Activated CD4-positive, alpha-beta T cell treated with anti-CD3 and anti-CD28 coated beads, Interleukin-2, amount 50 U/mL, for 1 hour (primary cell): ENCODE measurements around the gene NSMCE3.
"Not testable (repeated sequence)": the region's sequence is repeated elsewhere in the genome, so short reads cannot be mapped to it uniquely, and the experiment has no call there.

Experiments used
- DNase-seq: peaks from one replicate; pipeline ENCODE4 v3.0.0-alpha.2; 2020

Gene NSMCE3

GRCh38 chr15:29268706-29269484 lies 727 bp downstream of the NSMCE3 start:
- peak; percentile 58 for DNase-seq

DNA sequence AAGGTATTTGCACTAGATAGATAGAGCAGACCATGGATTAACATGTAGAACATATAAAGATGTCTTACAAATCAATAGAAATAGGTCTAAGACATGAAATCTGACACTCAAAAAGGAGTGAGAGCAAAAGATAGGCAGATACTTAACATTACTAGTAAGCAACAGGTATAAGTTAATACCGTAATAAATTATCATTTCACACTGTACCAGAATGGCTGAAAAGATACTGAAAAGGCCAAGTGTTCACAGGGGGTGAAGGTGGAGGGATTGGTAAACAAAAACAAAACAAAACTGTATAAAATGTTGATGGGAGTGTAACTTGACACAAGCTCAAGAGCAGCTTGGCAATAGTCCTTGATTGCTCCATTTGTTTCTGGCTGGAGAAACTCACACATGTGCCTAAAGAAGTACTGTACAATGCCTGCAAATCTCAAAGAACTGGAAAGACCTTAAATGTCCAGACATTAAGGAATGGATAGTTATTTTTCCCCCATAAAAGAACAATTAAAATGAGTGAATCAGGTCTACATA lies 3.5 kb downstream of the NSMCE3 start:
- DNase-seq = no peak

DNA sequence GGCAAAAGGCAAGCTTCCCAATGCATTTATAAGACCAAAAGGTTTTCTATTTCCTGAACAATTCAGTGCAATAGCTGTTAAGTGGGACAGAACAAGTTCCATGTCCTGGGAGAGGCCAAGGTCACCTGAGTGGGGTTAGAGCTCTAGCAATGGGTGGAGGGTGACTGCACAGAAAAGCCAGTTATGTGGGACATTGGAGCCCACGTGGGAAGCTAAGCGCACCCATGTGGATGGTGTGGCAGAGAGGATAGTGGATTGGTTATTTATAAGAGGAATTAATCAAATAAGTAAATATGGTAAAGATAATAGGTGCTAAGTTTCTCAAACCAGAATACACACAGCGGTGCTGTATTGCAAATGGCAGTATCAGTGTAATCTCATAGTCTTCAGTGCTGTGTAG lies 6.3 kb downstream of the NSMCE3 start:
- no peak for DNase-seq

GRCh38 chr15:29262738-29263137 lies 6.9 kb downstream of the NSMCE3 start:
- DNase-seq = no peak

- DNase-seq = no peak
Measured at GRCh38 chr15:29260896-29261295, 8.7 kb downstream of the NSMCE3 start.

- DNase-seq = no peak
Measured at GRCh38 chr15:29259233-29259632, 10.4 kb downstream of the NSMCE3 start.

- DNase-seq = no peak
Measured at GRCh38 chr15:29252234-29252633, 17.4 kb downstream of the NSMCE3 start.

DNA sequence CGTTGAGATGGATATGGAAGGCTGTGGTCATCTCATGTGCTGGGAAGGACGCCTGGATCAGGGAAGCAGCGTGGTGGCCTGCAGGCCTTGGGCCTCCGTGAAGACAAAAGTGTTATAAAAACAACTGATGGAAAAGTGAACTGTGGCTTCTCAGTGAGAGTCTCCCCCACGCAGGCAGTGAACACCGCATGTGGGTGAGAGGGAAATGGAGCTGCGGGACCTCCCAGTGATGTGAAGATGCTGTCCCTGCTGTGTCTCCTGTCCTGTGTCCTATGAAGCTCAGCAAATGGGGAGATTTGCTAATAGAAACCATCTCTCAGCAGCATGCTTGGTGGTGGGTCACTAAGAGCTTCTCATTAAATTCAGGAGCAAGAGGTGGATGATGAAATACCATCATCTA lies 25.1 kb downstream of the NSMCE3 start:
- no peak for DNase-seq

GRCh38 chr15:29244123-29244522 lies 25.5 kb downstream of the NSMCE3 start:
- no peak for DNase-seq

DNA sequence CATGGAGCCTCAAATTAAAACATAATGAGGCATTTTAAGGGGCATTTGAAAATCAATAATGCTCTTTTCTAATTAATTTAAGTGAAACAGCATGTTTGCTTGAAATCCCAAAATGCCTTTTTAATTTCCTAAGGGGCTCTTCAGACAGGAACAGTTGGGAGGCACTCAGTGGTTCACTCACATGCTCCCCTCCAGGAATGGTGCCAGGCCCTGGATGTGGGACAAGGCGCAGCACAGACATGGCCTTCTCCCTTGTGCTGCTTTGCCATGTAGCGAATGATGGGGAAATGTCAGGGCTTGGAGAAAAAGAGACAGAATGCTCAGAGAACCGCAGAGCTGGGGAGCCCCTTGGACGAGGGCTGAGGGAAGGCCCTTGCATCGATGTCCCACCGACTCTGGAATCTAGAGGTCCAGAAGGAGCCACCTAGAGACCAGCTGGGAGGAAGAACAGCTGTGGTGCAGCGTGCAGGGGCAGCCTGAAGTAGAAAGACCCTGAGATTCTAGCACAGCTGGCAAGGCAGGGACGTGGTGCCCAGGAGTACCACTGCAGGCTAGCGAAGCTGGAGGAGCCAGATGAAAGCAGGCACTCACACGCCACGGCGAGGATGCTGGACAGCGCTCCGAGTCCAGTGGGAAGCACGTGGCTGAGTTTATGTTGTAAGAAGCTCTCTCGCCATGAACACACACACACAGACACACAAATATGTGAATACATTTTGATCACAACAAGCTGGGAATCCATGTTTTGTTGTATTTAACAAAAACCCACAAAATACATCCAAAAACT lies 27.0 kb downstream of the NSMCE3 start:
- DNase-seq = no peak

DNA sequence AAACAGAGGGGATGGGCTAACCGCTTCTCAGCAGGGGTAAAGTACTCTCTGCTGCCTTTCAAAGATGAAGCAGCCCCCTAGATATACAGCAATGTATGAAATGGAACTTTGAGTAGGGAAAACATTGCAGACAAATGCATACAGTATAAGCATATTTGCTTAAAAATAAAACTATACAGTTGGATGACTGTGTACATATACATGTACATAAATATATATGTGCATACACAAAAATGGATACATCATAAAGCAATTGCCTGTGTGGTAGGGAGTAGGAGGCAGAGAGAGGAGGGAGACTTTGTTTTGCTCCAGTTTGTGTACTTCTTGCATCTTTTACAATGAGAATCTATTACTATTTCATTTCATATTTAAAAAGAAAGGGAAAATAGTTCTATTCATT lies 28.4 kb downstream of the NSMCE3 start:
- DNase-seq = no peak

DNA sequence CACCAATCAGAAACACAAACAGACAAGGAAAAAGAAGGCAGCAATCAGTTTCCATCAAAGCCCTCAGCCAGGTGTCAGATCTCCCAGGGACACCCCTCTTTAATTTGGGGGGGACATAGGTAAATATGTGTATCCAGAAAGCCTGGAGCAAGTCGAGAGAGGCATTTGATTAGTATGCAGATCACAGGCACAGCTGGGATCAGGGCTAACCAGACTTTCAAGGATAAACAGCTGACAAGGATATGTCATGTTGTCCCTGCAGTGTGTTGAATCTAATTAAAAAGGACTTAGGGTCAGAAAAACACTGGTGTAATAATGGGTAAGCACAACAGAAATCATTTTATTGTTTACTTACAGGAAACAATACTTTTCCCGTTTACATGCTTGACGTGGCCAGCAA lies 30.2 kb downstream of the NSMCE3 start:
- DNase-seq = no peak

GRCh38 chr15:29233566-29233965 lies 36.1 kb downstream of the NSMCE3 start:
- no peak for DNase-seq

DNA sequence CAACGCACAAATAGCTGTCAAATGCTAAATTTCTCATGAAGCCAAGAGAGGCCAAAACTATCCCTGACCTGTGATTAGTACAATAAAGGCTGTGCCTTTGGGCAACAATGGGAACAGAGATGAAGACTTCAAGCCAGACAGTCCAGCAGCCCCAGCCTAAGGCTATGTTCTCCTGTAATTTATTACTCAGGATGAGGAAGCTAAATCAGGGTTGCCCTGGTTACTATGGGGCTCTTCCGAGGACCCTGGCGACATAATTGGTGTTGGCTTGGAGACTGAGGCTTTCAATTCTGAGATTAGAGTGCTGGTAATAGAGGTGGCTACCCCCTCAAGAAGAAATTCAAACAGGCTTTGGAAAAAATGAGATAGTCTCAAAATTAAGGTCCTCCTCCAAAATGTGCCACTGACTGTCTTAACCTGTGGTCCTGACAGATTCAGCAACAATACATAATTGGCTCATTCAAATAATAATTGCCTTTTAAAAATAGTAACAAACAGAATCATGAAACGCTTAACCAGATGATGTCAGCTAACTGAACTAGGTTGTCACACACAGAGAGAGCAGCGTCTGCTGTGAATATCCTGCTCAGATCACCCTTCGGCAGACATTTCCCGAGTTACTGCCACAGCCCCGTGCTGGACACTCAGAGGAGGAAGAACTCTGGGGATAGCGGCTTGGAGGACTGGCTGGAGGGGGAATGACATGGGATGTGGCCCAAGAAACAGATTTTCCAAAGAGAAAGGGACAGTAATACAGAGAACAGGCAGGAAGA lies 43.0 kb downstream of the NSMCE3 start:
- no peak for DNase-seq

- DNase-seq = no peak
Measured at GRCh38 chr15:29225534-29226234, 43.9 kb downstream of the NSMCE3 start.

DNA sequence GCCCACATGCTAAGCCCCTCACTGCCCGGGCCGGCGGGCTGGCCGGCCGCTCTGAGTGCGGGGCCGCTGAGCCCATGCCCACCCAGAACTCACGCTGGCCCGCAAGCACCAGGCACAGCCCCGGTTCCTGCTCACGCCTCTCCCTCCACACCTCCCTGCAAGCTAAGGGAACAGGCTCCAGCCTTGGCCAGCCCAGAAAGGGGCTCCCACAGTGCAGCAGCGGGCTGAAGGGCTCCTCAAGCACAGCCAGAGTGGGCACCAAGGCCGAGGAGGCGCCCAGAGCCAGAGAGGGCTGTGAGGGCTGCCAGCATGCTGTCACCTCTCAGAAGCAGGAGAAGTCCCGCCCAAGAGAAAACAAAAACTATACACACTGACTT lies 44.6 kb downstream of the NSMCE3 start:
- DNase-seq = not testable (repeated sequence)

GRCh38 chr15:29224235-29224986 lies 45.2 kb downstream of the NSMCE3 start:
- not testable (repeated sequence) for DNase-seq

DNA sequence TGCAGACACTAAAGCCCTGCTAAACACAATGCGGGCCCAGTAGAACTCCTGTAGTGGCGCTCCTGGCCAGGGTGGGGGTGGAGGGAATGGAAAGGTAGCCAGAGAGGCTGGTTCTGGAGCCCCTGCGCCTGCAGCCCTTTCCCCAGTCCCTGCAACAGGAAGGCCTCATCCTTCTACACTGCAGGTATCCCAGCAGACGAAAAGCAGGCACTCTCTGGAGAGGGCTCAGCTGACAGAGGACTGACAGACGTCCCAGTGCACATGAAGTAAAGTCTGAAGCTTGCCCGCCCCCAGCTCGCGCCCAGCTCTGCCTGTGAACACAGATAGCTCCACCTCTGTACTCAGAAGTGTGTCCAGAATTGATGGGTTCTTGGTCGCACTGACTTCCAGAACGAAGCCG lies 46.0 kb downstream of the NSMCE3 start:
- no peak for DNase-seq

DNA sequence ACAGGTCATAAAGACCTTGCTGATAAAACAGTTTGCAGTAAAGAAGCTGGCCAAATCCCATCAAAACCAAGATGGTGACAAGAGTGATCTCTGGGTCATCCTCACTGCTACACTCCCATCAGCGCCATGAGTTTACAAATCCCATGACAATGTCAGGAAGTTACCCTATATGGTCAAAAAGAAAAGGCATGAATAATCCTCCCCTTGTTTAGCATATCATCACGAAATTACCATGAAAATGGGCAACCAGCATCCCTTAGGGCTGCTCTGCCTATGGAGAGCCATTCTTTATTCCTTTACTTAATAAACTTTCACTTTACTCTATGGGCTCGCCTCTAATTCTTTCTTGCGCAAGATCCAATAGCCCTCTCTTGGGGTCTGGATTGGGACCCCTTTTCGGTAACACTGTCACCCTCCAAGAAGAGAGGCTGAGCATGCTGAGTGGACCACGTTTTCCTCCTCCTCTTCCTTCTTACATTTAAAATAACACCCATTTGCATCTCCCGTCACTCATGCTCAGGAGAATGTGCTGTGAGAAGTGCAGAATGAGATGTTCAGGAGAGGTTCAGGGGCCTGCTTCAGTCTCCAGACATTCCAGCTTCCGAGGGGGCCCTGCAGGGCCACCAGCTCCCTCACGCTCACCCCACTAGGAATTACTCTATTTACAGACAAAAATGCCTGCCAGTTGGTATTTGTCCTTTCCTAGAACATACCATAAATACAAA lies 47.3 kb downstream of the NSMCE3 start:
- no peak for DNase-seq

DNA sequence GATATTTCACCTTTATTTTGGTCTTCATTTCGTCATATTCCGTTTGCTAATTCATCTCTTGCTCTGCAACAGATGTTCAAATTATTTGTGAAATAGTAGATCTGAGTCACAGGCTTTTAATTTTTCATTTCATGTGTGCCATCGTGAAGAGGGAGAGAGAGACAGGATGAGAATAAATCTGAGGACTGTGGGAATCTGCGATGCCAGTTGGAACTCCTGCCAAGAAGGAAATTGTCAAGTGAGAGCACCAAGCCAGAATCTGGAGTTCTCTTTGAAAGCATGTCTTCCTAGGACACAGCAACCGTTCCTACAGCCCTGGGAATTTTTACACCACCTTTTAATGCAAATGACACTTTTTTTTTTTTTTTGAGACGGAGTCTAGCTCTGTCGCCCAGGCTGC lies 48.8 kb downstream of the NSMCE3 start:
- DNase-seq = no peak

- no peak for DNase-seq
Measured at GRCh38 chr15:29216955-29217354, 52.7 kb downstream of the NSMCE3 start.
